NCI-H526 treated with DMSO at 0.1 percent for 48 hours (cell line): ENCODE data around the gene CALY.

Source experiments
- DNase-seq: peaks from one replicate; lab custom pipeline; 2025; lab: John Stamatoyannopoulos, UW

The CALY gene

GRCh38 chr10:133350950-133351329 is 14.2 kb upstream of the CALY start:
- no peak for DNase-seq

- no peak for DNase-seq
Measured at GRCh38 chr10:133350283-133350949, 13.7 kb upstream of the CALY start.

DNA sequence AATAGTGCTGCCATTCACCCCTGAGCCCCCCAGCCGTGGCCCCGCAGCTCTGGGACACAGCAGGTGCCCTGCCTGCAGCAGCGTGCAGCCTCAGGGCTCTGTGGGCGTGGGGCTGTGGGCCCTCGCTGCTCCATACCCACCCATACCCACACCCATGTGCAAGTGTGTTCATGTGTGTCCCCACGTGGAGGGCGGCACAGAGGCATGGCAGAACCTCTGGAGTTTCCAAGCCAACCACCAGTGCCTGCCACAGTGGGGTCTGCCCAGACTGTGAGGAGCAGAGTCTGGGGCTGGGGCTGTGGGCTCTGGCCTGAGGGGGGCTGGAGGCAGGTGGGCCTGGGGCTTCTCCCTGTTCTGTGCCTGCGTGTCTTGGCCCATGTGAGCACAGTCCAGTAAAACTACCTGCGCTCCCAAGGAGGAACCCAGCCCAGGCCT is 12.9 kb upstream of the CALY start:
- DNase-seq = no peak

- DNase-seq = no peak
Measured at GRCh38 chr10:133349160-133349568, 12.5 kb upstream of the CALY start.

DNA sequence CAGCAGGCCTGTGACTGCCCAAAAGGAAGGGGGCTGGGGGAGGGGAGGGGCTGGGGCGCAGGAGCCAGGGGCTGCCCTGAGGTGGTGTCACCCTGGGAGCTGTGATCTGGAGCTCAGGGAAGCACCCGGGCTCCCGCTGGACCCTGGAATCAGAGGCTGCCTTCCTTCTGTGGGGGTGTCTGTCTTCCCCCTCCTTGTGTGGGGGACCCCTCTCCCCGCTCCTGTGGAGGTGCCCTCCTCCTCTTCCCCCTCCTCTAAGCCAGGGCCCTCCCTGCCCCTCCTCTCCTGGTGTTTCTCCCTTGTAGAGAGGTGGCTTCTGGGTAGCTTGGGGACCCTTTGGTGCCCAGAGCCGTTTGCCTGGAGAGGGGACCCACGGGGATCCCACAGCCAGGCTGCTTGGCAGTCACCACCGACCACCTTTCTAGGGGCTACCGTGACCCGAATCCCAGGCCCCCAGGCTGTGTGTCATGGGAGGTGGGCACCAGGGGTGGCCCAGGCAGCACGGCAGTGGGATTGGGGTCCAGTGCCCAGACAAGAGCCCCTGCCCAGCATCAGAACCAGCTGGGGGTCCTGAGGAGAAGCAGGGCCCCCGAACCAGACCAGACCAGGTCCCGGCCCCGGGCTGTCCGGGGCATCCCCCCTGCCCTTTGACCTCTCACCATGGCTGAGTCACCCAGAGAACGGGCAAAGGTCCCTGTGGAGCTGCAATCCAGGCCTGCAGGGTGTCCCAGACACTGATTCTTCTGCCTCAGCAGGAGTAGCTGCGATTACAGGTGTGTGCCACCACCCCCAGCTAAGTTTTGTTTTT is 11.2 kb upstream of the CALY start:
- DNase-seq = no peak

GRCh38 chr10:133346413-133346812 is 9.7 kb upstream of the CALY start:
- no peak for DNase-seq

DNA sequence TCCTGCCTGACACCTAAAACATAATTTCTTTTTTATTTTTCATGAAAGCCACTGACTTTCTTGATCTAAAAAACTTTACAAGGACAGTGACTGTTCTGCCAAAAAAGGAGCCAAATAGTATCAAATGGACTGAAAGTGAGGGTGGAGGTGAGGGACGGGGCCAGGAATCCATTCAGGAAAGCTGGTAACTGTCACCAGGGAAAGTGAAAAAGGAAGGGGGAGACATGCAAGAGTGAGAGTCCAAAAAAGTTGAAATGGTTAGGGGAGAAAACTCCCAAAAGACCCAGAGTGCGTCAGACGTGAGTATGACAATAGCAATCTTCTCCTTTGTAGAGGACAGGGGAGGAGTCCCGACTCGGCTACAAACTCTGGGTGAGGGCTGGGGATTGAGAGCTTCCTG is 7.5 kb upstream of the CALY start:
- no peak for DNase-seq

DNA sequence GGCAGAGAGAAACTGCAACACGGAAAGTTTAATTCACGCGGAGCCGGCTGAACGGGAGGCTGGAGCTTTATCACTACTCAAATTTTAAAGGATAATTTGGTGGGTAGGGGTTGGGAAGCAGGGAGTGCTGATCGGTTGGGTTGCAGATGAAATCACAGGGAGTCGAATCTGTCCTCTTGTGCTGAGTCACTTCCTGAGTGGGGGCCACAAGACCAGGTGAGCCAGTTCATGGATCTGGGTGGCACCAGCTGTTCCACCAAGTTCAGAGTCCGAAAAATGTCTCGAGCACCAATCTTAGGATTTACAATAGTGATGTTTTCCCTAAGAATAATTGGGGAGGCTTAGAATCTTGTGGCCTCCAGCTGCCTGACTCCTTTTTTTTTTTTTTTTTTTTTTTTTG is 6.9 kb upstream of the CALY start:
- DNase-seq = no peak

DNA sequence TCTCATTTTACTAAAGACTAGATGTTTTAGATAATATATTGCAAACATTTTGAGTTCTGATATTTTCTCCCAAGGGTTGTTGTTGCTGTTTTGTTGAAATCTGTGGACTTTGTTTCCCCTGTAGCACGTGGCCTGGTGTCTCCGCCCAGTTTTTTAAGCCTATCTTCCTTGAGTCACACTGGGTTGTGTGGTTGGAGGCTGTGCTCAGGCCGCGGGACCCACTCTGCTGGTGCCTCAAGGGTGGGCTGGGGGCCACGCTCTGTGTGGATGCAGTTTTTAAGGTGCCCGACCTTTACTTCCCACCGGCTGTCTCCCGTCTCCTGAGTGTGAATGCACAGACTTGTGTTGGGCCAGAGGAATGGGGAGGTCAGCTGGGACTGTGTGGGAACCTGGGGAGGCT is 6.2 kb upstream of the CALY start:
- no peak for DNase-seq

DNA sequence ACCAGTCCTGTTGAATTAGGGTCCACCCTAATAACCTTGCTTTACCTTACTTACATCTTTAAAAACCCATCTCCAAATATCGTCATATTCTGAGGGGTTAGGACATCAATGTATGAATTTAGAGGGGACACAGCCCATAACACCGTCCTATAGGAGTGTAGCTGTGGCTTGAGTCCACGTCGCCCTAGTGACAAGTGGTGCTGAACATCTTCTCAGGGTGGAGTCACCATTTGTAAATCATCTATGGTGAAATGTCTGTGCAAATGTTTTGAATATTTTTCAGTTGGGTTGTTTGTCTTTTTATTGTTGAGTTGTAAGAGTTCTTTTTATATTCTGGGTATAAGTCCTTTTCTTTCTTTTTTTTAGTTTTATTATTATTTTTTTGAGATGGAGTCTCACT is 5.3 kb upstream of the CALY start:
- DNase-seq = no peak

- no peak for DNase-seq
Measured at GRCh38 chr10:133339708-133340380, 3.1 kb upstream of the CALY start.

DNA sequence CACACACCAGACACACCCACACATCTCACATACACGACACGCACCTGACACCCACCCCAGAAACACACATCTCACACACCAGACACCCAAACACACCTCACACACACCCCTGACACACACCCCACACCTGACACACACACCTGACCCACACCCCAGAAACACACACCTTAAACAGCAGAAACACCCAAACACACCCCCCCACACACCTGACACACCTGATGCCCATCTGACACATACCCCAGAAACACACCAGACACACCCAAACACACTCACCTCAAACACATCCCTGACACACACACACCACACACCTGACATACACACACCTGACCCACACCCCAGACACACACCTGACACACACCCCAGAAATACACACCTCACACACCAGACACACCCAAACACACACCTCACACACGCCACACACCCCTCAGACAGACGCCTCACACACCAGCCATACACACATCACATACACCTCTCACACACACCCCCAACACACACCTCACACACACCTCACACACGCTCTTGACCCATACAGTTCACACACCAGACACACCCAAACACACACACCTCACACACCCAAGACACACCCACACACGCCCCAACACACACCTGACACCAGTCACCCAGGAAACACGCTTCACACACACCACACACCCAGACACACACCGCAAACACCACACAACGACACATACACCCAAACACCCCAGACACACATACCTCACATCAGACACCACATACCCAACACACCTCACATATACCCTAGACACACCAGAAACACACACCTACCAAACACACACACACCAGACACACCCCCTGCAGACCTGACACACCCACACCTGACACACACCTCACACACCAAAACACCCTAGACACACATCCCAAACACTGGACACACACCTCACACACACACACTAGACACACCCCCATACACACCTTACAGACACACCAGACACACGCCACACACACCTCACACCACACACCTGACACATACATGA is 1.7 kb upstream of the CALY start:
- DNase-seq = no peak

DNA sequence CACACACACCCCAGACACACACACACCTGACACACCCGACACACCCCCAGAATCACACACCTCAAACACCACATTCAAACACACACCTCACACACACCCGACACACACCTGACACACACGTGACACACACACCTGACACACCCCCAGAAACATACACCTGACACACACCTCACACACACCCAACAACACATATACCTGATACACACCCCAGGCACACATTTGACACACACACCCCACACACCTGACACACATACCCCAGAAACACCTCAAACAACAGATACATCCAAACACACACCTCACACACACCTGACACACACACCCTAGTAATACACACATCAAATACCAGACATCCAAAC is 652 bp upstream of the CALY start:
- no peak for DNase-seq

DNA sequence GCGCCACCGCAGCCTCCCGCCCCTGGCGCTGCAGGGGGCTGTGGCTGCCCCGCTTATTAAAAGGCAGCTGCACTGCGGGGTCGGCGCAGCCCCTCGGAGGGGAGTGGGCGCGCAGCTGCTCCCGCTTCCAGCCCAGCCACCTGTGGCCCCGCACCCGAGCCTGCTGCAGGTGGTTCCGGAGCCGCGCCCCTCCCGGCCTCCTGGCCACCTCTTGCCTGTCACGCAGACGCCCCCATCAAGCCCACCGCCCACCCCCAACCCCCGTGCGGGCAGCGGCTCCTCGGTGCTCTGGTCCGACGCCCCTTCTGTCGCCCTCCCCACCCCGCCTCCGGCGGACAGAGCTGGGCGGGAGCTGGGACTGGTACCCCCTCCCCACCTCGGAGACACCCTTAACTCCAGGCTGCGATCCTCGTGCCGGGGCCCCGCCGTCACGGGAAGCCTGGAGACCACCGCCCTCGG is 549 bp downstream of the CALY start:
- DNase-seq = no peak

DNA sequence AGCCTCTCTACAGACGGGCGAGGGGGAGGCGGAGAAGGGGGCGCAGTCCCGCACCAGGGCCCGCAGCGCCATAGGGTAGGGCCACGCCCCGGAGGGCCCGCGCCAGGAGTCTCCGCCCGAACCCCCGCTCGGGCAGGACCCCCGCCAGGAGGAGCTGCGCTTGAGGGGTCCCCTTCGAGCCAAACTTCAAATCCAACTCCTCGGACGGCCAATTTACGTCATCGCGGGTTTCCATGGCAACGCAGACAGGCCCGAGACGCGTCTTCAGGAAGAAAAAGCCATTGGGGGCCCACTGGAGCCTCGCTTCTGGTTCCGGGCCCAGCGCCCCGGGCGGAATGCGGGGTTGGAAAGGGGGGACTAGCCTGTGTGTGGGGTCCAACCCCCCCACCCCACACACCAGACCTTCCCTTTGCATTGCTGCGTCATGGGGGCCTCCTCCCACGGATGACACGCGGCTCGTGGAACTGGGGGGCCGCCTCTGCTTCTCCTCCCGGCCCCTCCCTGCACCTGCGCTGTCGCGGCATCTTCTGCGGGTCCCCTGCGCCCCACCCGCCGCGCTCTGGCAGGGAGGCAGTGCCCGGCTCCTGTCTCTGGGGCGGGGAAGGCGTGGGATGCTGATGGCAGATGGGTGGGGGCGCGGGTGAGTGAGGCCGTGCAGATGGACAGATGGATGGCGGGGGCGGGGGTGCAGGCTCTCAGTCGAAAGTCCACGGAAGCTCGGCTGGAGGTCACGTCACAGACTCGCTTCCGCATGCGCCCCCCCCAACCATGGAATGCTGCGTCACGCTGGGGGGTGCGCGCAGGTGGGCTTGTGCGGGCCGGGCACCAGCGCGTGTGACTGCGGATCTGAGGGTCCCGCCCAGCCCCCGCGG is 1.2 kb downstream of the CALY start:
- no peak for DNase-seq

DNA sequence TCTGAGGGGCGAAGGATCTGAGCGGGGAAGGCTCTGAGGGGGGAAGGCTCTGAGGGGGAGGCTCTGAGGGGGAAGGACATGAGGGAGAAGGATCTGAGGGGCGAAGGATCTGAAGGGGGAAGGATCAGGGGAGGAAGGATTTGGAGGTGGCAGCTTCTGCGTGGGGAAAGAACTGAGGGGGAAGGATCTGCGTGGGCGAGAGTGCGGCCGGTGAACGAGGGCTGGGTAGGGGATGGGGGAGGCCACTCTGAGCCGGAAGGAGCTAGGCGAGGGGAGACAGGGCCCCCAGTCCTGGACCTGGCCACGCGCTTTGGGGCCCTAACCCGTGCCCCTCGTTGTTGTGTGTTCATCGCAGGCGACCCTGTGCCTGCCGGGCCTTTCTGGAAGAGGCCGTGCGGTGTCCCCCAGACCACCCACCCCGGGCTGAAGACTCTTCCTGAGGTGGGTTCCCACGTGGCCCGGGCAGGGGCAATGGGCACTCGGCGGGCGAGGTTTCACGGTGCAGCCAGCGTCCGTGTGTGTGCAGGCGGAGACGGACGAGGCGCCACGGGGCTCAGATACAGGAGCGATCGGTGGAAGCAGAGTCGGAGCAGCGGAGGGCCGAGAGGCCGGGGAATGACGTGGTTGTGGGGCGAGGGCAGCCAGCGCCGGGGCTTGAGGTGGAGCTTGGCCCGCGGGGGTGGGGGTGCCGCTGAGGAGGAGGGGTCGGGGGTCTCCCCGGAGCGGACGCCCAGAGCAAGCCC is 2.0 kb downstream of the CALY start:
- peak; percentile 4 for DNase-seq

DNA sequence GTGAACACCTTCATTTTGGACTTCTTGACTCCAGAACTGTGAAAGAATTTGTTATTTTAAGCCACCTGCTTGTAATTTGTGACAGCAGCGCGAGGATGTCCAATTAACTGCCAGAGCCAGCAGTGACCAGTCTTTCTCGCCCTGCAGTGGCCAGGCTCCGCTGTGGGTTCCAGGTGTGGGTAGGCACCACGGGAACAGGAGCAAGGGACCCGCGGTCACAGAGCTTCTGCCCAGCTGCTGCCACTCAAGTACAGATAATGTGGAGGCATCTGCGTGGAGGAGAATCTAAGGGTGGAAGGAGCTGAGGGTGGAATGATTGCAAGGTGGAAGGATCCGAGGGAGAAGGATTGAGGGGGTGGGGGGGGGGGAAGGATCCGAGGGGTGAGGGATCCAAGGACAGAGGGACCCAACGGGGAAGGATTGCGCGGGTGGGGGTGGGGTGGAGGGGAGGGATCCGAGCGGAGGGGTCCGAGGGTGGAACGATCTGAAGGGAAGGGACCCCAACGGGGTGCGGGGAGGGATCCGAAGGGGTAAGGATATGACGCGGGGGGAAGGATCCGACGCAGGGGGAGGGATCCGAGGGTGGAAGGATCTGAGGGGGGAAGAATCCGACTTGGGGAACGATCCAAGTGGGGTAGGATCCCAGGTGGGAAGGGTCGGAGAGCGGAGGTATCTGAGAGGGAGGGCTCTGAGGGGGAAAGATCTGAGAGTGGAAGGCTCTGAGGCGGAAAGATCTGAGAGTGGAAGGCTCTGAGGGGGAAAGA is 3.6 kb downstream of the CALY start:
- DNase-seq = no peak

DNA sequence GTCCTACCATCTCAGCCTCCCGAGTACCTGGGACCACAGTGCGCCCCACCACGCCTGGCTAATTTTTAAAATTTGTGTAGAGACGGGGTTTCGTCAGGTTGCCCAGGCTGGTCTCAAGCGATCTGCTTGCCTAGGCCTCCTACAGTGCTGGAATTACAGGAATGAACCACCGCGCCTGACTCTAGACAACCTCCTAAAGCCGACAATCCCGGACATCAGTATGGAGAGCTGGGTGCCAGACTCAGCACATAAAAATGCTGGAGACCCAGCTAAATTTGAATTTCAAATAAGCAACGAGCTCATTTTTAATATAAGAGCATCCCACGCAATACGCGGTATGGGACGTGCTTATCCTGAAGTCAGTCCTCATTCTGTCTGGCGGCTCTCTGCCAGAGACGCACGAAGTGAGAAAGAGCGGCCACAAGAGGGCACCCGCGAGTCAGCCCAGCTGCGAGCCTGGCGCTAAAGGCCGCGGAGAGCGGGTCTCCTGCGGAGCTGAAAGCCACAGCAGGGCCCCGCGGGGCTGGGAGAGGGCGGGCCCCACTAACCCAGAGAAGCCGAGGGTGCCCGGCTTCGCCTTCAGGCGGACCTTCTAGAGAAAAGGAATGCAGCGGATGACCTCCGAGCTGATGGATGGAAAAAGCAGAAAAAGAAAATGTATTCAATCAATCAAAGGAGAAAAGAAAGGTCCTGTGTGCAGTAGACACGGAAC is 7.0 kb downstream of the CALY start:
- DNase-seq = peak; percentile 82
